Measurements from ENCODE around the gene PDE1A.

The PDE1A gene

DNA sequence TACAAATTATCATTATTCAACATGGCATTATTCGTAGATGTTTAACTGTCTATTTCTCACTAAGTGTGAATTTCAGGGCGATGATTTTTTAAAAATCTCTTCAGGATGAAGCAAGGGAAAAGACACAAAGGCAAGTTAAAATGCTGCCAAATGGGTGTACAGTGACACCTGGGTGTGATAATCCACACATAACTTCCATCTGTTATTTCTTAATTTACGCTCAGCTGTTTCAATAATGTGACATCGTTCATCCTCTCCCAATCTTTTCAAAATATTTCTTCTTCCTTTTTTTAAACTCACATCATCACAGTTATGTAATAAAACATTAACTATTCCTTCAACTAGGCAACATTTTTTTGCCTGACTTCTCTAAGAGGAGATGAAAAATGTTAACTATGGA lies 10.6 kb downstream of the PDE1A start:
- in situ Hi-C loops (cut with HindIII; ENCODE audit: low sequenced_read_pairs) = no loop called here
- no peak for DNase-seq (ENCODE audit: low read depth, low spot score)
- no peak overlapping the region for H3K4me3 ChIP-seq (ENCODE audit: low read depth, low read length)
- TF ChIP-seq, protein P1, sequence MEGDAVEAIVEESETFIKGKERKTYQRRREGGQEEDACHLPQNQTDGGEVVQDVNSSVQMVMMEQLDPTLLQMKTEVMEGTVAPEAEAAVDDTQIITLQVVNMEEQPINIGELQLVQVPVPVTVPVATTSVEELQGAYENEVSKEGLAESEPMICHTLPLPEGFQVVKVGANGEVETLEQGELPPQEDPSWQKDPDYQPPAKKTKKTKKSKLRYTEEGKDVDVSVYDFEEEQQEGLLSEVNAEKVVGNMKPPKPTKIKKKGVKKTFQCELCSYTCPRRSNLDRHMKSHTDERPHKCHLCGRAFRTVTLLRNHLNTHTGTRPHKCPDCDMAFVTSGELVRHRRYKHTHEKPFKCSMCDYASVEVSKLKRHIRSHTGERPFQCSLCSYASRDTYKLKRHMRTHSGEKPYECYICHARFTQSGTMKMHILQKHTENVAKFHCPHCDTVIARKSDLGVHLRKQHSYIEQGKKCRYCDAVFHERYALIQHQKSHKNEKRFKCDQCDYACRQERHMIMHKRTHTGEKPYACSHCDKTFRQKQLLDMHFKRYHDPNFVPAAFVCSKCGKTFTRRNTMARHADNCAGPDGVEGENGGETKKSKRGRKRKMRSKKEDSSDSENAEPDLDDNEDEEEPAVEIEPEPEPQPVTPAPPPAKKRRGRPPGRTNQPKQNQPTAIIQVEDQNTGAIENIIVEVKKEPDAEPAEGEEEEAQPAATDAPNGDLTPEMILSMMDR (IDR thresholded peaks at IDR 0.05; ENCODE audit: low read depth, low read length) = no peak

DNA sequence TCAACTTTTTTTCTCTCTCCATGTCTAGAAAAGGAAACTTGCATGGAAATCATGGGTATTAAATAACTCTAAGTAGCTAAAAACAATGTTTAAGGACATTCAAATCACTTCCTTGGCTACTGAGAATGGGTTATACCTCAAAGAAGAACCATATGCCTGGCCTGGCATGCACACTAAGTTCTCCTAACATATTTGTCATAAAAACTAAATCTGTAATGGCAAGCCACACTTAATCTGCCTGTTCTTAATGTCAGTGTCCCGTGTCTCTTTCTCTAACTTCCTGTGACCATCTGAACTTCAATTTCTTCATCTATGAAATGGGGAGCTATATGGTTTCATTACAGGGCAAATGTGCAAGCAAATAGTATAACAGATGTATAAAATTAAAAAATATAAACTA lies 11.1 kb downstream of the PDE1A start:
- in situ Hi-C loops (cut with HindIII; ENCODE audit: low sequenced_read_pairs) = no loop called here
- no peak overlapping the region for H3K4me3 ChIP-seq (ENCODE audit: low read depth, low read length)
- DNase-seq (ENCODE audit: low read depth, low spot score) = no peak
- TF ChIP-seq, protein P1 (IDR thresholded peaks at IDR 0.05; ENCODE audit: low read depth, low read length) = no peak

DNA sequence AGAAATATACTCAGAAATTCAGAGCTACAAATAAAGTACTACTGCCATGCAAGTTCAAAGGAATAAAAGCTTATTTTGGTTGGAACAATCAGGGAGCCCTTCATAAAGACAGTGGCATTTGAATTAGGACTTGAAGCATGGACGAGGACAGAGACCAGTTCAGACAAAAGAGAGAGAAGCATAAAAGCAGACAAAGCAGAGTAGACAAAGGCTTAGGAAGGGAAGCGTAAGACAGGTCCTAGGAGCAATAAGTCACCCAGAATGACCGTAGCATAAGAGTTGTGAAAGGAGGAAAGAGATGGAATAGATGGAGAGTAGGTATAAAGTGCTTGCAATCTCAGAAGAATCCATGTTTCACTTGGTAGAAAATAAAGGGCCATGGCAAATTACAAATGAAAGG lies 14.0 kb downstream of the PDE1A start:
- TF ChIP-seq, protein P1 (IDR thresholded peaks at IDR 0.05; ENCODE audit: low read depth, low read length) = no peak

GRCh38 chr2:182410120-182410519 lies 16.7 kb downstream of the PDE1A start:
- in situ Hi-C loops (cut with HindIII; ENCODE audit: low sequenced_read_pairs) = no loop called here
- TF ChIP-seq, protein P1 (IDR thresholded peaks at IDR 0.05; ENCODE audit: low read depth, low read length) = no peak
- H3K4me3 ChIP-seq (ENCODE audit: low read depth, low read length) = no peak overlapping the region
- DNase-seq (ENCODE audit: low read depth, low spot score) = no peak

More for the DNA sequence above, 14.0 kb downstream of the PDE1A start:
- DNase-seq (ENCODE audit: low read depth, low spot score) = no peak
- no peak overlapping the region for H3K4me3 ChIP-seq (ENCODE audit: low read depth, low read length)
- in situ Hi-C loops (cut with HindIII; ENCODE audit: low sequenced_read_pairs) = no loop called here

GRCh38 chr2:182406221-182406620 lies 20.6 kb downstream of the PDE1A start:
- in situ Hi-C loops (cut with HindIII; ENCODE audit: low sequenced_read_pairs) = no loop called here
- DNase-seq (ENCODE audit: low read depth, low spot score) = peak; percentile 46
- TF ChIP-seq, protein P1 (IDR thresholded peaks at IDR 0.05; ENCODE audit: low read depth, low read length) = no peak
- H3K4me3 ChIP-seq (ENCODE audit: low read depth, low read length) = no peak overlapping the region

DNA sequence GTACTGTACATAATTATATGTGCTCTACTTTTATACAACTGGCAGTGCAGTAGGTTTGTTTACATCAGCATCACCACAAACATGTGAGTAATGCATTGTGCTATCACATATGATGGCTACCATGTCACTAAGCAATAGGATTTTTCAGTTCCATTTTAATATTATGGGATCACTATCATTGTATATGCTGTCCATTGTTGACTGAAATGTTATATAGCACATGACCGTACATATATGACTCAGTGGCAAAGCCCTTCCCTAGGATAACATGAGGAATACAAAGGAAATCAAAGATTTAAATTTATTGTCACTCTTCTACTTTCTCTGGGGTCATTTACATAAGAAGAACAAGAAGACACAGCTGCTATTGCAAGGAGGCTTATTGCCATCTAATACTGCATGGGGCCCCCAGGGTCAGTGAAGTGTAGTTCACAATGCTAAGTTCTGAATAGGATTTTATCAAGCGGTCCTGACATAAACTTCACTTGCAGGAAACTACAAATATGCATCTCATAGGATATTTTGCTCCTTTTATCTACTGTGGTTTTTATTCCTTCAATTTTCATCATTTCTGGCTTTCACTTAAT lies 21.8 kb downstream of the PDE1A start:
- no peak for DNase-seq (ENCODE audit: low read depth, low spot score)
- in situ Hi-C loops (cut with HindIII; ENCODE audit: low sequenced_read_pairs) = no loop called here
- TF ChIP-seq, protein P1 (IDR thresholded peaks at IDR 0.05; ENCODE audit: low read depth, low read length) = no peak

More for the DNA sequence above, 21.8 kb downstream of the PDE1A start:
- H3K4me3 ChIP-seq (ENCODE audit: low read depth, low read length) = no peak overlapping the region

Measured in astrocyte of the spinal cord (primary cell).